ENCODE data around the gene HCRTR1.

Gene HCRTR1

GRCh38 chr1:31617218-31617915 lies at the start of gene HCRTR1:
Gene HCRTR1, plus strand, starts transcription at chr1:31617689. Its CDS starts 1,504 bp downstream, at chr1:31619193.
- DNase-seq: no peak

- DNase-seq: no peak
Measured at GRCh38 chr1:31567956-31568570, 49.4 kb upstream of the HCRTR1 start.

GRCh38 chr1:31568895-31569595 lies 48.4 kb upstream of the HCRTR1 start:
- DNase-seq: no peak

- no peak for DNase-seq
Measured at GRCh38 chr1:31569596-31570173, 47.8 kb upstream of the HCRTR1 start.

- DNase-seq: no peak
Measured at GRCh38 chr1:31570228-31570627, 47.3 kb upstream of the HCRTR1 start.

- no peak for DNase-seq
Measured at GRCh38 chr1:31570906-31571305, 46.6 kb upstream of the HCRTR1 start.

GRCh38 chr1:31571340-31572295 lies 45.9 kb upstream of the HCRTR1 start:
- DNase-seq: no peak

GRCh38 chr1:31572323-31573104 lies 45.0 kb upstream of the HCRTR1 start:
- no peak for DNase-seq

GRCh38 chr1:31573261-31573660 lies 44.2 kb upstream of the HCRTR1 start:
- no peak for DNase-seq

- no peak for DNase-seq
Measured at GRCh38 chr1:31574749-31575368, 42.6 kb upstream of the HCRTR1 start.

- DNase-seq: no peak
Measured at GRCh38 chr1:31575369-31576140, 41.9 kb upstream of the HCRTR1 start.

GRCh38 chr1:31576201-31576669 lies 41.3 kb upstream of the HCRTR1 start, which contains the start of gene TINAGL1:
Gene TINAGL1, plus strand, starts transcription at chr1:31576515. Its CDS starts 634 bp downstream, at chr1:31577149.
- DNase-seq: no peak

GRCh38 chr1:31576743-31577455 lies 40.6 kb upstream of the HCRTR1 start:
- DNase-seq: no peak

- no peak for DNase-seq
Measured at GRCh38 chr1:31577515-31578192, 39.8 kb upstream of the HCRTR1 start.

GRCh38 chr1:31579374-31579773 lies 38.1 kb upstream of the HCRTR1 start:
- no peak for DNase-seq

GRCh38 chr1:31580513-31580870 lies 37.0 kb upstream of the HCRTR1 start:
- no peak for DNase-seq

- DNase-seq: no peak
Measured at GRCh38 chr1:31580891-31581603, 36.4 kb upstream of the HCRTR1 start.
